HL-60 (cell line): Measurements from ENCODE around the gene DBNL.
"Not testable (repeated sequence)": the region's sequence is repeated elsewhere in the genome, so short reads cannot be mapped to it uniquely, and the experiment has no call there.

Source experiments
- DNase-seq, 2 experiments: peaks; one replicate each; pipeline ENCODE4 v3.0.0-alpha.2; 2010 to 2020; ENCODE audit warnings: low read depth in 1 of 2, low spot score in 1 of 2
- H3K27ac ChIP-seq: fragments of 250-450 bp; sonication (Bioruptor Pico); replicated peaks from 2 replicates; pipeline ENCODE4 v1.5.1; 2020; ENCODE audit warnings: mild to moderate bottlenecking, moderate library complexity
- H3K27me3 ChIP-seq: fragments of 250-450 bp; sonication (Bioruptor Pico); 2 replicates; pipeline ENCODE4 v1.5.1; 2021; ENCODE audit warnings: mild to moderate bottlenecking, moderate library complexity; ENCODE audit not compliant: insufficient read depth, poor library complexity, severe bottlenecking
- H3K4me3 ChIP-seq: replicated peaks from 2 replicates; pipeline ENCODE4 v1.5.1; 2011; ENCODE audit warnings: mild to moderate bottlenecking, control low read depth, low read length; ENCODE audit not compliant: insufficient read depth
- GABPA ChIP-seq: IDR thresholded peaks from 2 replicates; pipeline ENCODE4 v1.6.1; 2012; ENCODE audit warnings: low read depth
- POLR2AphosphoS5 ChIP-seq: IDR thresholded peaks from 2 replicates; pipeline ENCODE4 v1.6.1; 2012; ENCODE audit warnings: low read depth
- REST ChIP-seq: IDR thresholded peaks from 2 replicates; pipeline ENCODE4 v1.6.1; 2012; ENCODE audit warnings: low read depth; ENCODE audit not compliant: insufficient replicate concordance
- SPI1 ChIP-seq: IDR thresholded peaks from 2 replicates; pipeline ENCODE4 v1.6.1; 2012; ENCODE audit warnings: low read depth, mild to moderate bottlenecking, borderline replicate concordance
- TF ChIP-seq, protein P1 (sequence below): IDR thresholded peaks from one replicate; pipeline ENCODE4 v1.5.1; 2011; ENCODE audit warnings: low read length, control low read depth, inconsistent platforms; ENCODE audit not compliant: insufficient read depth

DBNL gene

GRCh38 chr7:44040493-44040891 is 4.0 kb upstream of the DBNL start:
- TF ChIP-seq POLR2AphosphoS5: 0 out of 2 replicates have a peak, but pooled peaks have one; percentile 19
- peak overlapping the region; percentile 35 for H3K4me3 ChIP-seq
- not testable (repeated sequence) for H3K27ac ChIP-seq, H3K27me3 ChIP-seq, DNase-seq

GRCh38 chr7:44042221-44042620 is 2.3 kb upstream of the DBNL start:
- no peak for DNase-seq
- no peak overlapping the region for H3K4me3 ChIP-seq
- no peaks in the 10 kb centered on the region for H3K27me3 ChIP-seq
- TF ChIP-seq GABPA (no peak), REST (no peak), SPI1 (no peak), POLR2AphosphoS5 (no peak)
- TF ChIP-seq, protein P1, sequence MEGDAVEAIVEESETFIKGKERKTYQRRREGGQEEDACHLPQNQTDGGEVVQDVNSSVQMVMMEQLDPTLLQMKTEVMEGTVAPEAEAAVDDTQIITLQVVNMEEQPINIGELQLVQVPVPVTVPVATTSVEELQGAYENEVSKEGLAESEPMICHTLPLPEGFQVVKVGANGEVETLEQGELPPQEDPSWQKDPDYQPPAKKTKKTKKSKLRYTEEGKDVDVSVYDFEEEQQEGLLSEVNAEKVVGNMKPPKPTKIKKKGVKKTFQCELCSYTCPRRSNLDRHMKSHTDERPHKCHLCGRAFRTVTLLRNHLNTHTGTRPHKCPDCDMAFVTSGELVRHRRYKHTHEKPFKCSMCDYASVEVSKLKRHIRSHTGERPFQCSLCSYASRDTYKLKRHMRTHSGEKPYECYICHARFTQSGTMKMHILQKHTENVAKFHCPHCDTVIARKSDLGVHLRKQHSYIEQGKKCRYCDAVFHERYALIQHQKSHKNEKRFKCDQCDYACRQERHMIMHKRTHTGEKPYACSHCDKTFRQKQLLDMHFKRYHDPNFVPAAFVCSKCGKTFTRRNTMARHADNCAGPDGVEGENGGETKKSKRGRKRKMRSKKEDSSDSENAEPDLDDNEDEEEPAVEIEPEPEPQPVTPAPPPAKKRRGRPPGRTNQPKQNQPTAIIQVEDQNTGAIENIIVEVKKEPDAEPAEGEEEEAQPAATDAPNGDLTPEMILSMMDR: no peak
- no peak overlapping the region for H3K27ac ChIP-seq

- DNase-seq: no peak
- peak overlapping the region; percentile 80 for H3K4me3 ChIP-seq
- TF ChIP-seq POLR2AphosphoS5 (no peak), REST (no peak), SPI1 (no peak), GABPA (no peak)
- TF ChIP-seq, protein P1: no peak
- no peaks in the 10 kb centered on the region for H3K27me3 ChIP-seq
- H3K27ac ChIP-seq: peak overlapping the region; percentile 93
These were observed 600 bp upstream of the DBNL start for GRCh38 chr7:44043902-44044301.

DNA sequence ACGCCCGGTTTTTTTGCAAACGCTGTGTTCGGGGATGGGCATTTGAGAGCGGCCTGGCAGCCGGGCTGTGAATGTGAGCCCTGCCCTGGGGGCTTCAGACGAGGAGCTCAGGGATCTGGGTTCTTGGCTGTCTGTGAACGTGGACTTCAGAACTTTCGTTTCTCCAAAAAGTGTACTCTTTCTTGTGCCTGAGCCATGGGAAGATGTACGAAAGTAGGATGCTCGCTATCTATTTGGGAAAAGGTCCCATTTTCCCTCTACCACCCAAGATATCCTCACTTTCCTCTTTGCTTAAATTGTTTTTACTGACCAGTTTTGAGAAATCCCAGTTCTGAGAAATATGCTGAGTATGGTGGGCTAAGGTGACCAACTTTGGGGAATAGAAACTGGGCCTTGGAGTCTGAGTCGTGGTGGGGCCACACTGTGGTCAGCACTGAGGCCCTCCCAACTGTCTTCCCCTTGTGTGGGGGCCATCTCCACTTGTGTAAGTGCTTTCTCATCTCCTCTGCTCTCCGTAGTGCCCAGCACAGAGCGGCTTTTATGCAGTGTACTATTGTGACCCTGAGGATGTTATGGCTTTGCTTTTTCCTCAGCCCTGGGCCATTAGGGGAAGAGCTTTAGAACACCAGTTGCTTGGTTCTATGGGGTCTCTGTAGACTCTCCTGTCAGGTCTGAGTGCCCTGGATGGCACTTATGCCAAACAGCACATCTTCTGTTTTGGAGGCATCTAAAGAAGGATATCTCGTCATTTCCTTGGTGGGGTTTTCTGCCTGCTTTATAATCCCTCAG is 918 bp downstream of the DBNL start:
- TF ChIP-seq REST (no peak), SPI1 (no peak), POLR2AphosphoS5 (no peak), GABPA (no peak)
- TF ChIP-seq, protein P1: no peak

More for the DNA sequence above, 918 bp downstream of the DBNL start:
- DNase-seq: no peak
- peak overlapping the region; percentile 80 for H3K4me3 ChIP-seq
- no peaks in the 10 kb centered on the region for H3K27me3 ChIP-seq
- peak overlapping the region; percentile 93 for H3K27ac ChIP-seq
